HAP-1 (cell line): Measurements from ENCODE around the gene OLIG1.

Source experiments
- DNase-seq, 2 experiments: peaks; one replicate each; pipeline ENCODE4 v3.0.0-alpha.2; 2016 to 2020; ENCODE audit warnings: low spot score in 2 of 2
- H3K27me3 ChIP-seq: fragments of 250-450 bp; sonication (Bioruptor Pico); 2 replicates; pipeline ENCODE4 v1.5.1; 2020; ENCODE audit warnings: low read depth, mild to moderate bottlenecking, moderate library complexity
- H3K36me3 ChIP-seq: fragments of 250-450 bp; sonication (Bioruptor Pico); replicated peaks from 2 replicates; pipeline ENCODE4 v1.5.1; 2020; ENCODE audit warnings: mild to moderate bottlenecking
- H3K4me1 ChIP-seq: fragments of 250-450 bp; sonication (Bioruptor Pico); 2 replicates; pipeline ENCODE4 v1.5.1; 2020; ENCODE audit warnings: mild to moderate bottlenecking
- H3K4me3 ChIP-seq: fragments of 250-450 bp; sonication (Bioruptor Pico); 2 replicates; pipeline ENCODE4 v1.5.1; 2020; ENCODE audit warnings: mild to moderate bottlenecking, moderate library complexity
- H3K9me3 ChIP-seq: fragments of 250-450 bp; sonication (Bioruptor Pico); 2 replicates; pipeline ENCODE4 v1.5.1; 2020; ENCODE audit warnings: mild to moderate bottlenecking, moderate library complexity
- in situ Hi-C: fragments of 300-500 bp; cut with MboI; formaldehyde crosslinking; loops from 3 replicates; pipeline ENCODE4 v1.14.3; 2020; ENCODE audit warnings: low sequenced_read_pairs, inconsistent platforms, mixed read lengths

OLIG1 gene

GRCh38 chr21:33110340-33110715 lies 40.4 kb downstream of the OLIG1 start:
- Histone ChIP-seq H3K4me1 (peaks cover 33% of the 10 kb centered on the region), H3K4me3 (no peak overlapping the region), H3K36me3 (no peaks in the 10 kb centered on the region), H3K9me3 (no peaks in the 10 kb centered on the region), H3K27me3 (no peaks in the 10 kb centered on the region)
- in situ Hi-C loops, result no loop called here
- DNase-seq, result no peak

DNA sequence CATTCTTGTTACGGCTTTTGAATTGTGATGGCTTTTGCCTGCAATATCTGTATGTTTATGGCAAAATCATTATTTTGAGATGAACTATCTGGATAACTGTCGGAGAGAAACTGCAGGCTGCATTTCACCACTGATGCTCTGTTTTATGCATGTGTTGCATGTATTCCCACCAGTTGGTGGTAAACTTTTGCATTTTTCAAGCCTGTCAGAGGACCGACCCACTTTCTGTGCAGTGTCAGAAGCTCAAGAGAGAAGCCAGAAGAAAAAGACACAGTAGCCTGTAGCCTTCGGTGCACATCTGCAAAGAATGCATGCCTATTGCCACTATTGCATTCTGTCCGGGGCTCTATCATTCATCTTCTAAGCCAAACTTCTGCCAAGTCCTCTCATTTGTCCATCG lies 41.6 kb downstream of the OLIG1 start:
- Histone ChIP-seq H3K9me3 (no peaks in the 10 kb centered on the region), H3K36me3 (no peaks in the 10 kb centered on the region), H3K4me3 (no peak overlapping the region), H3K27me3 (no peaks in the 10 kb centered on the region), H3K4me1 (peaks cover 33% of the 10 kb centered on the region)
- no peak for DNase-seq
- in situ Hi-C loops, result no loop called here

DNA sequence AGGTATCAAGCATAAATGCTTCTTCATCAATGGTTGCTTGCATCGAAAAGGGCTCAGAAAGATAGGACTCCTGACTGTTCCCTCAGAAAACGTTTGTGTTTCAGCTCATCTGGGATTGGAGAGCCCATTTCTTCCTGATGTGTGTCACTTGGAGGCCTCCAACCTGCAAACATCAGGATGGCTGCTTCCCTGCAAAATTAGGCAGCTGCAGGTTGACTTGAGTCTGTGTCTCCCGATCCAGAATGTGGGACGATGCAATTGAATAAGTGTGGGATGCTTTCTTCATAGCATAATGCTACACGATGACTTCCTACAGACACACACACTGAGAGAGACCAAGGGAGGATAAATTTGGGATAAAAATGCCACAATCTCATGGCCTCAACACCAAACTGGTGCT lies 42.2 kb downstream of the OLIG1 start:
- H3K9me3 ChIP-seq, result no peaks in the 10 kb centered on the region
- in situ Hi-C loops, result no loop called here
- no peaks in the 10 kb centered on the region for H3K36me3 ChIP-seq
- H3K4me3 ChIP-seq, result no peak overlapping the region
- H3K4me1 ChIP-seq, result peaks cover 37% of the 10 kb centered on the region
- DNase-seq, result no peak
- no peaks in the 10 kb centered on the region for H3K27me3 ChIP-seq

GRCh38 chr21:33112681-33113080 lies 42.7 kb downstream of the OLIG1 start:
- Histone ChIP-seq H3K9me3 (no peaks in the 10 kb centered on the region), H3K4me3 (no peak overlapping the region), H3K4me1 (peaks cover 37% of the 10 kb centered on the region), H3K36me3 (no peaks in the 10 kb centered on the region), H3K27me3 (no peaks in the 10 kb centered on the region)
- DNase-seq, result peak in 1 of 2 experiments; percentile 89
- in situ Hi-C loops, result no loop called here

DNA sequence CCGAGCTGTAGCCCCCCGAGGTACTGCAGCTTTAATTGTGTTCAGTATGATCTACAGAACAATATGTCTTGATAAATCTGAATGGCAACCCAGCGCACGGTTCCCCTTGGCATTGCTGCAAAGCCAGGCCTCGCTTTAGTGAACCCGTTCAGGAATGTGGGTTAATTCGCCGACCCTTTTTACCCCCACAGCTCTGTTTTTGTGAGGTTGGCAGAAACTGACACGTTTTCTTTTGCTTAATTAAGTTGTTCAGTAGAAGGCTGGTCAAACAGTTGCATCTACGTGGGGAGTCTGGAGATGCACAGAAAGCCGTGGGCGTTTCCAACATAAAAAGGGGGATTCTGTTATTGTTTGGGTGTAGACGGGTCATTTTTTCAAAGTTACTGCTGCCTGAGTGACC lies 43.2 kb downstream of the OLIG1 start:
- DNase-seq, result peak in 1 of 2 experiments; percentile 56
- in situ Hi-C loops, result no loop called here
- H3K36me3 ChIP-seq, result no peaks in the 10 kb centered on the region
- no peaks in the 10 kb centered on the region for H3K9me3 ChIP-seq
- H3K4me1 ChIP-seq, result peaks cover 37% of the 10 kb centered on the region
- H3K27me3 ChIP-seq, result no peaks in the 10 kb centered on the region
- no peak overlapping the region for H3K4me3 ChIP-seq

DNA sequence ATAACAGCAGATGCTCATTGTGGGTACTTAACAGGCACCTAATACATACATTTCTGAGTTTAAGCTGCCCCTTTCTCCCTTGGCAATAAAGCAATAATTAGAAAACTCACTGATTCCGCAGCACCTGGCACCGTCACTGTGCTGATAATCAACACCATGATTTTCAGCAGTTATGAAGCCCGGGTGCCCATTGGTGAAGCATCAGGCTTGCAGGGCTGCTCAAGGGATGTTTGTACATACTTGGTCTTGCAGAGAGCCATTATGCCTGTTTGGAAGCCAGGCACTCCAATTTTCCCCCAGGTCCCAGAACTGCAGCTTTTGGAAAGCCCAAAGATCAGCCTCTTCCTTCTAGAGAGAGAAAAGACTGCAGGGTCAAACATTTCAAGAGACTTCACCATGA lies 44.3 kb downstream of the OLIG1 start:
- no peak for DNase-seq
- no peak overlapping the region for H3K4me3 ChIP-seq
- in situ Hi-C loops, result no loop called here
- no peaks in the 10 kb centered on the region for H3K36me3 ChIP-seq
- H3K4me1 ChIP-seq, result peaks cover 35% of the 10 kb centered on the region
- H3K27me3 ChIP-seq, result no peaks in the 10 kb centered on the region
- no peaks in the 10 kb centered on the region for H3K9me3 ChIP-seq

DNA sequence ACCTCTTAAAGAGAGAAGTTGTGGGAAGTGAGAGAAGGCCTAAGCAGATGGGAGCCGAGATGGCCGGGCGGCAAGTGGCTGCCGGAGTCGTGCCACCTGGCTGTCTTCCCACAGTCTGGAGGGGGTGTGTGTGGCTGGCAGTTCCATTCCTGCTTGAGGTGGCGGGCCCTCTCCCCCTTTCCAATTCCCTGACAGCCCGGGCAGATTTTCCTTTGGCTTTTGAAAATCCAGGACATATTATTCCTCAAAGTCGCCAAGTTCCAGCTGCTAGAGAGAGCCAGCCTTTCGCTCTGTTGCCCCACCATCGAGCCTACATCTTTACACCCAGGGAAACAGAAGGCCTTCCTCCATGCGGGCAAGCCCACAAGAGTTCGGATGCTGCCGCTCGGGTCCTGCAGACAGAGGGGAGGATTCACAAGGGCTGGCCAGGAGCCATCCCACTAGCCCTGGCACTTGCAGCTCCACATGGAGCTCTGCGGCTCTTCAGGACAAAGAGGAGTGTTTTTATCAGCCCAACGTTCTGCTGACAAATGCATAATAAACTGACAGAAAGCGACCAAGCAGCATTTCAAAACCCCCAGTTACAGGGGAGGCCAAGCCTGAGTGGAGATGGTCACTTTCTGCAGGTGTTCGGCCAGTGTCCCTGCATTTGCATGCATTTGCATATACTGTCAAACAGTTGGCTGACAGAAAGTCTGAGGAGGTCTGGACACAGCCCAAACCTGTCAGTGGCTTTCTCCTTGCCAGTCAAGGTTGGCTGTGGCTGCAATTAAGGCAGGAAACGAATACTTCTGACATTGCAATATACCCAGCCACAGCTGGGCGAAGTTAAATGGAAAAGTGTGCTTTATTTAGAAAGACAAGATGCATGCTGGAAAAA lies 45.9 kb downstream of the OLIG1 start:
- no peaks in the 10 kb centered on the region for H3K36me3 ChIP-seq
- no peak for DNase-seq
- no peaks in the 10 kb centered on the region for H3K9me3 ChIP-seq
- no peak overlapping the region for H3K4me3 ChIP-seq
- in situ Hi-C loops, result no loop called here
- H3K4me1 ChIP-seq, result peaks cover 27% of the 10 kb centered on the region
- no peaks in the 10 kb centered on the region for H3K27me3 ChIP-seq

- peaks cover 23% of the 10 kb centered on the region for H3K4me1 ChIP-seq
- in situ Hi-C loops, result no loop called here
- H3K27me3 ChIP-seq, result no peaks in the 10 kb centered on the region
- no peak for DNase-seq
- no peak overlapping the region for H3K4me3 ChIP-seq
- no peaks in the 10 kb centered on the region for H3K36me3 ChIP-seq
- no peaks in the 10 kb centered on the region for H3K9me3 ChIP-seq
These were observed 46.7 kb downstream of the OLIG1 start for GRCh38 chr21:33116676-33117075.

DNA sequence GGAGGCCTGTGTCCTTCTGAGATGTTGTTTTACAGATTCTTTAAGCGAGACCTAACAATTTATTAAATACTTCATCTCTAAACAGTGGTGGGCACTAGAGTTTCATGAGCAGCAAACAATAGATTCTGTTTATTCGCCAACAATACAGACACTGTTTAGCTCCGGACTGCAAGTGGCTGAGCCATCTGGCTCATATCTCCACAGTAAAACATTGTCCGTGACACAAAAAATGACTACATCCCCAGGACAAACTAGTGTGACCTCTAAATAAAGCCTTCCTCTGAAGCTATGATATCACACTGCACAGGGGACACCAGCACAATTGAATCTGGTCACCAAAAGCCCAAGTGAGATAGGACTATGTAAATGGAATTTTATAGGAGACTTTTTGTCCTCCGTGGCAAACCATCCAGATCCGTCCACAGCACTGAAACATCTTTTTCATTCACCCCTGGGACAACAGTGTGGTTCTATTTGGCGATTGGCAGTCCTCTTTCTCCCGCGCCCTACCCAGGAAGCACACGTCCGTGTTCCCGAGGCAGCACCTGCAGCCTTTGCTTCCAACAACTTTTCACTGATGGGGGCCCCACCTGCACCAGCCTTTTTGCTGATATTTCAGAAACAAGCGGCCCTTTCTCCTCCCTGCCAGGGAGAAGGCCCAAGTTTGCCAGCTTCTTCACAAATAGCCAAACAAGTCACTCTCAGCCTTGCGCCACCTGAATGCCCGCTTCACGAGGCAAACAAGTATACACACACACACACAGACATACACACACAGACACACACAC lies 47.4 kb downstream of the OLIG1 start:
- no peaks in the 10 kb centered on the region for H3K36me3 ChIP-seq
- no peaks in the 10 kb centered on the region for H3K27me3 ChIP-seq
- in situ Hi-C loops, result no loop called here
- no peaks in the 10 kb centered on the region for H3K9me3 ChIP-seq
- no peak for DNase-seq
- no peak overlapping the region for H3K4me3 ChIP-seq
- H3K4me1 ChIP-seq, result peaks cover 23% of the 10 kb centered on the region
